Posterior vena cava (tissue), 2 donors: ENCODE data around the gene PSMB11. TPM values are rescaled to one million over a fixed set of nuclear protein-coding genes. Genes with fewer than 3 reads are reported as not detected.

Experiments used
- DNase-seq: peaks from one replicate; pipeline ENCODE4 v3.0.0-alpha.2; 2020; ENCODE audit warnings: low spot score
- intact Hi-C, 2 donors: fragments of 100-400 bp; cut with DNase I; formaldehyde crosslinking; loops; one replicate each; pipeline versions ENCODE4 v1.14.1 to v1.14.2; 2022 to 2023
- total RNA-seq, 2 donors: library from RNA; stranded (reverse); fragmentation: NEBNext Ultra II Directional; extraction: Animal tissue kit (Norgen Biotek cat#: 25700); gene quantifications; one replicate each; pipeline ENCODE4 v1.2.1, GENCODE V29; 2021
- donor health status: DM: yes; HTN: yes; CAD: no.
- donor health status: DM: yes; HTN: yes; CAD: no.

PSMB11 gene
- total RNA-seq, 2 donors from 2014 or later: not detected

- intact Hi-C loops: loop anchor here in 1 of 2 donors (5.0 kb wide), 1 partner anchor 43 kb away; no protein-coding TSS in a partner anchor
- DNase-seq: peak; percentile 86
Measured at GRCh38 chr14:23068789-23069412, 26.9 kb downstream of the PSMB11 start.

GRCh38 chr14:23069413-23069806, 27.4 kb downstream of the PSMB11 start:
- intact Hi-C loops: loop anchor here in 1 of 2 donors (5.0 kb wide), 1 partner anchor 43 kb away; no protein-coding TSS in a partner anchor
- peak; percentile 56 for DNase-seq

- peak; percentile 17 for DNase-seq
- intact Hi-C loops: no loop called here
Measured at GRCh38 chr14:23070262-23071129, 28.5 kb downstream of the PSMB11 start.

- intact Hi-C loops: no loop called here
- peak; percentile 95 for DNase-seq
Measured at GRCh38 chr14:23071244-23071920, 29.4 kb downstream of the PSMB11 start.

GRCh38 chr14:23071921-23072539, 30.0 kb downstream of the PSMB11 start:
- DNase-seq: peak; percentile 56

GRCh38 chr14:23074906-23075305, 32.9 kb downstream of the PSMB11 start:
- intact Hi-C loops: no loop called here
- no peak for DNase-seq

More at GRCh38 chr14:23071921-23072539, 30.0 kb downstream of the PSMB11 start:
- intact Hi-C loops: no loop called here

- intact Hi-C loops: no loop called here
- DNase-seq: no peak
Measured at GRCh38 chr14:23076785-23077408, 34.9 kb downstream of the PSMB11 start.

- intact Hi-C loops: no loop called here
- peak; percentile 38 for DNase-seq
Measured at GRCh38 chr14:23077962-23078361, 36.0 kb downstream of the PSMB11 start.

- intact Hi-C loops: no loop called here
- DNase-seq: peak; percentile 90
Measured at GRCh38 chr14:23078692-23079116, 36.7 kb downstream of the PSMB11 start.

- no peak for DNase-seq
- intact Hi-C loops: no loop called here
Measured at GRCh38 chr14:23079716-23080115, 37.7 kb downstream of the PSMB11 start.

- no peak for DNase-seq
- intact Hi-C loops: no loop called here
Measured at GRCh38 chr14:23080474-23080873, 38.5 kb downstream of the PSMB11 start.

- intact Hi-C loops: no loop called here
- DNase-seq: no peak
Measured at GRCh38 chr14:23085458-23085857, 43.4 kb downstream of the PSMB11 start.

- DNase-seq: no peak
- intact Hi-C loops: no loop called here
Measured at GRCh38 chr14:23086565-23086964, 44.6 kb downstream of the PSMB11 start.

- intact Hi-C loops: no loop called here
- DNase-seq: peak; percentile 60
Measured at GRCh38 chr14:23089498-23090253, 47.7 kb downstream of the PSMB11 start.

- intact Hi-C loops: no loop called here
- no peak for DNase-seq
Measured at GRCh38 chr14:23090254-23090636, 48.2 kb downstream of the PSMB11 start.

GRCh38 chr14:23091294-23092225, 49.5 kb downstream of the PSMB11 start:
- DNase-seq: peak; percentile 28
- intact Hi-C loops: no loop called here

- intact Hi-C loops: no loop called here
- DNase-seq: no peak
Measured at GRCh38 chr14:23093104-23093503, 51.1 kb downstream of the PSMB11 start.
